Cardiac fibroblast (primary cell): ENCODE measurements around the gene APBA2.

Experiments
- DNase-seq, 2 donors: peaks; one replicate each; pipeline versions ENCODE4 v3.0.0 to v3.0.0-alpha.2; 2010; ENCODE audit warnings: low read depth in 2 of 2
- H3K4me3 ChIP-seq, 2 donors: replicated peaks in 1 of 2; 1 replicate in 1 of 2; 2 replicates in 1 of 2; pipeline ENCODE4 v1.5.1; 2011; ENCODE audit warnings: low read depth in 2 of 2, low read length in 2 of 2, mild to moderate bottlenecking in 2 of 2, moderate library complexity in 1 of 2
- CTCF ChIP-seq: IDR thresholded peaks from one replicate; pipeline ENCODE4 v1.5.1; 2011; ENCODE audit warnings: low read depth, mild to moderate bottlenecking, low read length, inconsistent platforms

Gene APBA2

DNA sequence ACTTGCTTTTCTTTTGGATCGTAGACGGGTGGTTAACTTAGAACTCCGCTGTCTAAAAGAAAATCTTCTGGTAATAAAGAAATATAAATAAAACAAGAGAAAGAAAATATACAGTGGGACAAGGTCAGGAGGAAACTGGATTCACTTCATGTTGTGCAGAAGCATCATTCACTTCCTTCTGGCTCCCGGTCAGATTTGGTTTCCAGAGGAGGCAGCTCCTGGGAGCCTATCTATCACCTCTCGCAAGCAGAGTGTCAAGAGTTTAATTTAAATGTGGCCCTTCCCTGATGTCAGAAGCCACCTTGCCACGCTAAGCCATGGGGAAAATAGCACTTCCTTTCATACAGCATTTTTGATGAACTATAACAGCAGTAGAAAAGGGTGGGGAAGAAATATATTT lies 244.7 kb downstream of the APBA2 start:
- TF ChIP-seq CTCF: no peak
- H3K4me3 ChIP-seq: no peak overlapping the region
- DNase-seq: no peak

DNA sequence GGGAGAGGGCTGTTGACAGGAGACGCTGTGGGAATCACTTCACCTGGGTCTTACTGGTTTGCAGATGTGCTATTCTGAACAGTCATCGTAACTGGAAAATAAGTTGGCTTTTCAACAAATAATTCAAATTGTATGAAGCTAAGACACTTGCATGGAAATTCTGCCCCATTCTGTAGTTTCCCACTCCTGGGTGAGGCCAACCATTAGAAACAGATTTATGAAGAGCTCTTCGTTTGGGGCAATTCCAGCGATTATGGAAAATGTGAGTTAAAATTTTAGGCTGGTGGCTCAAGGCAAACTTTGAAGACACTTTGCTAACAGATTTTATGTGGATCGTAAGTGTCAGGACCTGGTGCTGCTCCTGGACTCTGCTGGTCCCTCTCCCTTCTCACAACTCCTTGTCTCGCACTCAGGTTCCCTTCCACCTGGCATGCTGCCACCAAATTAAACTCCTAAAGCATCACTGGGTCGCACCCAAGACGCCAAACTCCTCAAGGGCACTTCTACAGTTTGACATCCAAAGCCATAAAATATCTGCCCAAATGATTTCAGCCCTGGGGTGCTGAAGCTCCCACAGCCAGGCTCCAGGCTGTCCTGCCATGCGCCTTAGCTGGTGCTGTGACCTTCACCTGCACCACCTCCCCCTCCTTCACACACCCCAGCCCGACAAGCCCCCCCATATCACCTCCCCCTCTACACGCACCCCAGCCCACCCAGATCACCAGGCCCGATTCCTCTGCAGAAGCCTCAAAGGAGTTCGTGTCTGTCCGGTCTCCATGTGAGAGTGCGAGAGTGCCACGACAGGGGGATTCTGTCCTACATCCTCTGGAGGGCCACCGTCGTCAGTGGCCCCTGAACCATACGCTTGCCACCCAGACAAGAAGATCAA lies 245.4 kb downstream of the APBA2 start:
- TF ChIP-seq CTCF: no peak
- no peak for DNase-seq
- H3K4me3 ChIP-seq: no peak overlapping the region

DNA sequence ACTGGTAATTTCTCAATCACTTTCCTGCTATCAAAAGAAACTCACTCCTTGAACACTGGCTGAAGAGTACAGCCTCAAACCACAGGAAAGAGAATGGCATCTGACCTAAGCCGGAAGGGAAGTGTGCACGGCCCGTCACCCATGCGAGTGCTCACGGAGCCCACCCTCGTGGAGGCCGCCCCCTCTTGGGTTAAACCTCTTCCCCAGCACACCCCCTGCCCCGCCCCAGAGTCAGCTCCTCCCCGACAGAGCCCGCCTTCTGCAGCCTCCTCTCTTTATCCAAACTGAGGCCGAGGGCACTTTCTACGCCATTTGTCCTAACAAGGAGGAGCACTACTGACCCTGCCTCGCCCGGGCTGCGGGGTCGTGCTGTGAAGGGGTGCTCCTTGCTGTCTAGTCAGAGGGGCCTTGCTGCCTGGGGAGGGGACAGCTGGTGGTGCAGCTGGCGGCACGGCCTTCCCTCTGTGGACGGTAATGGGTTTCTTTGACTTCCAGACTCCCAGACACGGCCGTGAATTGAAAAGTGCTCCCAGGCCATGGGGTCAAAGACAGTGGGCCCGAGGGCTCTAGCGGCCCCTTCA lies 246.2 kb downstream of the APBA2 start:
- no peak overlapping the region for H3K4me3 ChIP-seq
- DNase-seq: no peak
- no peak for TF ChIP-seq CTCF

DNA sequence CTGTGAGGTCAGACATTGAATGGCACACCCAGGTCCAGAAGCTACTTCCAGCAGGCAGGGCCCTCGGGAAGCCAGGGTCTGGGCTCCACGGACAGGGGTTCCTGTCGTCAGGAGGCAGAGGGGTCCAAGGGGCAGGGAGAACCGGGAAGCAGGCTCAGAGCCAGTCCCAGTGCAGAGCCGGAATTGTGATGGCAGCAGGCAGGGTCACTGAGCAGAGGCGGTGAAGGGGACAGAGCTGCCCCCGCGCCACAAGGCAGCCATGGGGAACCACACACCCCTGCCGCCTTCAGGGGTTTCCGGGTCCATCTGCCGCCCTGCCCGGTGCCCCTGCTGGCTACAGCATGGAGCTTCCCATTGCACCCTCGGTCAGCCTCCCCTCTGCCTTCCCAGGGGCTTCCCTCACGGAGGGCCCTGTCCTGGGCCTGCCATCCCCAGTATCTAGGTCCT lies 247.0 kb downstream of the APBA2 start:
- no peak overlapping the region for H3K4me3 ChIP-seq
- DNase-seq: no peak
- no peak for TF ChIP-seq CTCF

DNA sequence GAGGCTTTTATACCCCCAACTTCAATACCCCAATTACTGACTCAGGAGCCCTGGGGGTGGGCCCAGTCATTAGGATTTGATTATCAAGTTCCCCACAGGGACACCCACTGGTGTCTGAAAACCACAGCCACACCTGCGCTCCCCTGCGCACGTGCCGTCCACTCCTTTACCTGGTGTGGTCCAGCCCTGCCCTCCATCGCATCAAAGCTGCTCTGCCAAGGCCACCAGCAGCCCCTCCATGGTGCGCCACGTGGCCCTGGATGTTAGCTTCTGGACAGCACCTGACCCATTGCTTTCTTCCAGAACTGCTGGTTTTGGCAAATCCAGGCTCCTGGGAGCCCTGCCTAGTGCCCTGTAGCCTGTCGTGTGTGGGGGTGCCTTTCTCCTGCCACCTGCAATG lies 247.5 kb downstream of the APBA2 start:
- DNase-seq: no peak
- H3K4me3 ChIP-seq: no peak overlapping the region
- TF ChIP-seq CTCF: no peak

GRCh38 chr15:29133791-29134190 lies 248.0 kb downstream of the APBA2 start:
- TF ChIP-seq CTCF: no peak
- no peak overlapping the region for H3K4me3 ChIP-seq

GRCh38 chr15:29134239-29134638 lies 248.5 kb downstream of the APBA2 start:
- no peak overlapping the region for H3K4me3 ChIP-seq
- no peak for DNase-seq
- TF ChIP-seq CTCF: no peak

More at GRCh38 chr15:29133791-29134190, 248.0 kb downstream of the APBA2 start:
- no peak for DNase-seq
